DOHH2 (cell line): ENCODE results near the gene CLPSL2.

ENCODE experiments used
- EZH2phosphoT487 ChIP-seq: fragments of 200-600 bp; sonication (generic); IDR thresholded peaks from 2 replicates; pipeline ENCODE4 v1.6.1; 2017; ENCODE audit warnings: borderline replicate concordance, mild to moderate bottlenecking, antibody characterized with exemption, low read length, moderate library complexity, mixed read lengths
- TF ChIP-seq, protein P1 (sequence below): fragments of 200-600 bp; sonication (generic); IDR thresholded peaks from one replicate; pipeline ENCODE4 v1.5.1; 2014; ENCODE audit warnings: antibody characterized with exemption, mild to moderate bottlenecking, low read depth, low read length; ENCODE audit not compliant: poor library complexity, severe bottlenecking

DNA sequence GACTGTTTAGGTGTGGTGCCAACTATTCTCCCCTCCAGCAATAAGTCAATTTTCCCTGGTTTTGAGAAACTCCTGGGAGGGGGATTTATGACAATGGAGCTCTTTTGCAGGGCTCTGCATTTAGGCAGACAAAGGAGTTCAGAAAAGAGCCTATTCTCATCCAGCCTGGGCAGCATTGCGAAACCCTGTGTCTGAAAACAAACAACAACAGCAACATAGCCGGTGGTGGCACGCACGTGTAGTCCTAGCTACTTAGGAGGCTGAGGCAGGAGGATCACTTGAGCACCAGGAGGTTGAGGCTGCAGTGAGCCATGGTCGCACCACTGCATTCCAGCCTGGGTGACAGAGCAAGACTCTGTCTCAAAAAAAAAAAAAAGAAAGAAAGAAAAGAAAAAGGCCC, 14.3 kb downstream of the CLPSL2 start:
- TF ChIP-seq, protein P1, sequence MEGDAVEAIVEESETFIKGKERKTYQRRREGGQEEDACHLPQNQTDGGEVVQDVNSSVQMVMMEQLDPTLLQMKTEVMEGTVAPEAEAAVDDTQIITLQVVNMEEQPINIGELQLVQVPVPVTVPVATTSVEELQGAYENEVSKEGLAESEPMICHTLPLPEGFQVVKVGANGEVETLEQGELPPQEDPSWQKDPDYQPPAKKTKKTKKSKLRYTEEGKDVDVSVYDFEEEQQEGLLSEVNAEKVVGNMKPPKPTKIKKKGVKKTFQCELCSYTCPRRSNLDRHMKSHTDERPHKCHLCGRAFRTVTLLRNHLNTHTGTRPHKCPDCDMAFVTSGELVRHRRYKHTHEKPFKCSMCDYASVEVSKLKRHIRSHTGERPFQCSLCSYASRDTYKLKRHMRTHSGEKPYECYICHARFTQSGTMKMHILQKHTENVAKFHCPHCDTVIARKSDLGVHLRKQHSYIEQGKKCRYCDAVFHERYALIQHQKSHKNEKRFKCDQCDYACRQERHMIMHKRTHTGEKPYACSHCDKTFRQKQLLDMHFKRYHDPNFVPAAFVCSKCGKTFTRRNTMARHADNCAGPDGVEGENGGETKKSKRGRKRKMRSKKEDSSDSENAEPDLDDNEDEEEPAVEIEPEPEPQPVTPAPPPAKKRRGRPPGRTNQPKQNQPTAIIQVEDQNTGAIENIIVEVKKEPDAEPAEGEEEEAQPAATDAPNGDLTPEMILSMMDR: no peak
- no peak for TF ChIP-seq EZH2phosphoT487
